Sigmoid colon (tissue), 7 donors: ENCODE results near the gene PTGDS. TPM values are rescaled to one million over a fixed set of nuclear protein-coding genes. Genes with fewer than 3 reads are reported as not detected.

Source experiments
- DNase-seq: peaks from one replicate; pipeline ENCODE4 v3.0.0-alpha.2; 2019
- H3K27ac ChIP-seq, 4 donors: fragments of 200-600 bp; sonication (generic); one replicate each; pipeline ENCODE4 v1.5.1; 2016 to 2019; ENCODE audit warnings: mild to moderate bottlenecking in 1 of 4
- H3K27me3 ChIP-seq, 3 donors: fragments of 200-600 bp; sonication (generic); one replicate each; pipeline ENCODE4 v1.5.1; 2019; ENCODE audit warnings: mild to moderate bottlenecking in 1 of 3
- H3K36me3 ChIP-seq, 4 donors: fragments of 200-600 bp; sonication (generic); one replicate each; pipeline ENCODE4 v1.5.1; 2016 to 2019
- H3K4me1 ChIP-seq, 4 donors: fragments of 200-600 bp; sonication (generic); one replicate each; pipeline ENCODE4 v1.5.1; 2017 to 2019
- H3K4me3 ChIP-seq, 4 donors: fragments of 200-600 bp; sonication (generic); one replicate each; pipeline ENCODE4 v1.5.1; 2017 to 2019; ENCODE audit warnings: mild to moderate bottlenecking in 2 of 4, moderate library complexity in 1 of 4
- H3K9me3 ChIP-seq, 4 donors: fragments of 200-600 bp in 3 of 4; sonication (generic) in 3 of 4; one replicate each; pipeline versions ENCODE4 v1.5.1 to v1.6.1; 2013 to 2019
- CTCF ChIP-seq, 4 experiments: fragments of 450-650 bp in 3 of 4; fragments of 200-600 bp in 1 of 4; IDR thresholded peaks; one replicate each; pipeline ENCODE4 v1.5.1; 2016 to 2019; ENCODE audit warnings: antibody characterized with exemption in 4 of 4, mild to moderate bottlenecking in 3 of 4, moderate library complexity in 2 of 4
- EP300 ChIP-seq, 4 donors: sonication (generic); formaldehyde crosslinking; IDR thresholded peaks; one replicate each; pipeline ENCODE4 v1.6.1; 2017; ENCODE audit warnings: antibody characterized with exemption in 4 of 4
- POLR2A ChIP-seq, 2 donors: fragments of 450-650 bp; IDR thresholded peaks; one replicate each; pipeline ENCODE4 v1.6.1; 2016; ENCODE audit warnings: antibody characterized with exemption in 2 of 2, mild to moderate bottlenecking in 2 of 2, moderate library complexity in 2 of 2
- POLR2AphosphoS5 ChIP-seq, 4 donors: sonication (generic); formaldehyde crosslinking; IDR thresholded peaks; one replicate each; pipeline ENCODE4 v1.6.1; 2017; ENCODE audit warnings: antibody characterized with exemption in 4 of 4
- WGBS, 2 donors: extraction: QIAGEN DNeasy Blood & Tissue Kit; methylation state at CpG; one replicate each; pipeline ENCODE4 v1.1.7; 2013; 5-methylcytosine and 5-hydroxymethylcytosine counted together
- intact Hi-C: fragments of 100-400 bp; cut with DNase I; formaldehyde crosslinking; loops from one replicate; pipeline ENCODE4 v1.15.1; 2023
- polyA plus RNA-seq, 3 donors: library from polyadenylated mRNA; stranded (reverse); fragments of 200-250 nt; gene quantifications; one replicate each; pipeline ENCODE4 v1.2.3, GENCODE V29; 2013
- total RNA-seq, 4 donors: library from RNA; depleted of rRNA; stranded (reverse); fragments of >200 nt; gene quantifications; one replicate each; pipeline ENCODE4 v1.1.0, GENCODE V29; 2016
- donor health status: healthy with polysubstance abuse.
- donor health status: Bipolar disorder and iron deficiency.
- donor health status: healthy.

Gene PTGDS
- total and polyA plus RNA-seq, 7 donors = 8.3 to 218 (median 28.5) TPM

GRCh38 chr9:136992819-136993369 lies 15.6 kb downstream of the PTGDS start:
- Histone ChIP-seq H3K4me3 (peak overlapping the region; percentile 74 to 82 (median 77)), H3K27ac (peak overlapping the region; percentile 84 to 90 (median 88)), H3K4me1 (peaks cover 0 to 42% (median 35%) of the 10 kb centered on the region in 4 donors), H3K27me3 (peaks cover 26 to 50% (median 44%) of the 10 kb centered on the region in 3 donors), H3K36me3 (peaks cover 0 to 5% (median 3%) of the 10 kb centered on the region in 4 donors), H3K9me3 (peaks cover 0 to 4% (median 0%) of the 10 kb centered on the region in 4 donors)
- no peak for DNase-seq
- no peak for TF ChIP-seq EP300 (IDR thresholded peaks at IDR 0.05)
- no peak for TF ChIP-seq CTCF (IDR thresholded peaks at IDR 0.05)
- no peak for TF ChIP-seq POLR2AphosphoS5 (IDR thresholded peaks at IDR 0.05)
- no peak for TF ChIP-seq POLR2A (IDR thresholded peaks at IDR 0.05)
- 28 to 44% methylated on average over 18 of the region's 18 CpGs for WGBS, 2 donors
- intact Hi-C loops = no loop called here

- peaks cover 26 to 58% (median 44%) of the 10 kb centered on the region in 3 donors for H3K27me3 ChIP-seq
- H3K4me1 ChIP-seq = peaks cover 0 to 42% (median 35%) of the 10 kb centered on the region in 4 donors
- DNase-seq = no peak
- H3K36me3 ChIP-seq = peaks cover 0 to 5% (median 3%) of the 10 kb centered on the region in 4 donors
- WGBS, 2 donors = 75 to 79% methylated on average over 54 of the region's 54 CpGs
- intact Hi-C loops = no loop called here
- no peak overlapping the region for H3K27ac ChIP-seq
- H3K9me3 ChIP-seq = peaks cover 0 to 4% (median 0%) of the 10 kb centered on the region in 4 donors
- no peak overlapping the region for H3K4me3 ChIP-seq
- TF ChIP-seq POLR2AphosphoS5 (IDR thresholded peaks at IDR 0.05) (no peak), CTCF (IDR thresholded peaks at IDR 0.05) (no peak), EP300 (IDR thresholded peaks at IDR 0.05) (no peak), POLR2A (IDR thresholded peaks at IDR 0.05) (no peak)
Observed at GRCh38 chr9:136994180-136994887, 17.0 kb downstream of the PTGDS start.

- TF ChIP-seq EP300 (IDR thresholded peaks at IDR 0.05) = no peak
- no peak for TF ChIP-seq POLR2A (IDR thresholded peaks at IDR 0.05)
- no peak for TF ChIP-seq CTCF (IDR thresholded peaks at IDR 0.05)
- TF ChIP-seq POLR2AphosphoS5 (IDR thresholded peaks at IDR 0.05) = no peak
- H3K4me3 ChIP-seq = no peak overlapping the region
- intact Hi-C loops = no loop called here
- no peak for DNase-seq
- peaks cover 0 to 42% (median 35%) of the 10 kb centered on the region in 4 donors for H3K4me1 ChIP-seq
- WGBS, 2 donors = 48 to 55% methylated on average over 40 of the region's 40 CpGs
- H3K36me3 ChIP-seq = peaks cover 0 to 5% (median 3%) of the 10 kb centered on the region in 4 donors
- peaks cover 26 to 58% (median 44%) of the 10 kb centered on the region in 3 donors for H3K27me3 ChIP-seq
- H3K27ac ChIP-seq = no peak overlapping the region
- peaks cover 0 to 4% (median 0%) of the 10 kb centered on the region in 4 donors for H3K9me3 ChIP-seq
Observed at GRCh38 chr9:136994888-136995230, 17.6 kb downstream of the PTGDS start.

GRCh38 chr9:136995362-136995761 lies 18.1 kb downstream of the PTGDS start:
- Histone ChIP-seq H3K4me3 (no peak overlapping the region), H3K36me3 (peaks cover 0 to 5% (median 3%) of the 10 kb centered on the region in 4 donors), H3K27ac (no peak overlapping the region), H3K4me1 (peaks cover 0 to 42% (median 35%) of the 10 kb centered on the region in 4 donors), H3K9me3 (peaks cover 0 to 4% (median 0%) of the 10 kb centered on the region in 4 donors), H3K27me3 (peaks cover 26 to 58% (median 44%) of the 10 kb centered on the region in 3 donors)
- 43 to 46% methylated on average over 30 of the region's 30 CpGs for WGBS, 2 donors
- no peak for TF ChIP-seq EP300 (IDR thresholded peaks at IDR 0.05)
- TF ChIP-seq POLR2AphosphoS5 (IDR thresholded peaks at IDR 0.05) = no peak
- TF ChIP-seq POLR2A (IDR thresholded peaks at IDR 0.05) = no peak
- no peak for TF ChIP-seq CTCF (IDR thresholded peaks at IDR 0.05)
- no peak for DNase-seq
- intact Hi-C loops = no loop called here
